Measurements from ENCODE around the gene ZNF598.

GRCh38 chr16:1978476-1979120 lies 31.0 kb downstream of the ZNF598 start:
- no peak for TF ChIP-seq TAF1 (IDR thresholded peaks at IDR 0.05; ENCODE audit: borderline replicate concordance, low read depth, low read length)
- no peak for TF ChIP-seq JUND (IDR thresholded peaks at IDR 0.05; ENCODE audit: low read depth, low read length)
